HG03095 (cell line): Measurements from ENCODE around the gene SHE.
"Not testable (repeated sequence)": the region's sequence is repeated elsewhere in the genome, so short reads cannot be mapped to it uniquely, and the experiment has no call there.

ENCODE experiments used
- ATAC-seq: cut with Tn5 transposase; IDR thresholded peaks from one replicate; pipeline ENCODE4 v1.9.1; 2021; ENCODE audit warnings: moderate library complexity; ENCODE audit not compliant: unreplicated experiment

The SHE gene

GRCh38 chr1:154517661-154518060 is 15.4 kb upstream of the SHE start:
- ATAC-seq, result no peak

GRCh38 chr1:154514066-154514553 is 11.9 kb upstream of the SHE start:
- no peak for ATAC-seq

GRCh38 chr1:154512760-154513159 is 10.5 kb upstream of the SHE start:
- ATAC-seq, result no peak

GRCh38 chr1:154503898-154504297 is 1.7 kb upstream of the SHE start:
- ATAC-seq, result no peak

- no peak for ATAC-seq
These were observed 518 bp upstream of the SHE start for GRCh38 chr1:154502744-154503115.

GRCh38 chr1:154501423-154502065 is 668 bp downstream of the SHE start:
- ATAC-seq, result no peak

- no peak for ATAC-seq
These were observed 1.7 kb downstream of the SHE start for GRCh38 chr1:154500533-154500932.

GRCh38 chr1:154499446-154499845 is 2.8 kb downstream of the SHE start:
- no peak for ATAC-seq

GRCh38 chr1:154497026-154497806 is 5.0 kb downstream of the SHE start:
- ATAC-seq, result no peak

- ATAC-seq, result no peak
These were observed 5.8 kb downstream of the SHE start for GRCh38 chr1:154496383-154496782.

- ATAC-seq, result no peak
These were observed 6.5 kb downstream of the SHE start for GRCh38 chr1:154495496-154496273.

GRCh38 chr1:154493276-154493675 is 8.9 kb downstream of the SHE start:
- no peak for ATAC-seq

- ATAC-seq, result no peak
These were observed 10.1 kb downstream of the SHE start for GRCh38 chr1:154492115-154492514.

- ATAC-seq, result no peak
These were observed 11.9 kb downstream of the SHE start for GRCh38 chr1:154490317-154490716.

- no peak for ATAC-seq
These were observed 12.4 kb downstream of the SHE start for GRCh38 chr1:154489695-154490274.

GRCh38 chr1:154488922-154489321 is 13.3 kb downstream of the SHE start:
- ATAC-seq, result no peak

GRCh38 chr1:154486756-154487155 is 15.5 kb downstream of the SHE start:
- ATAC-seq, result not testable (repeated sequence)

- no peak for ATAC-seq
These were observed 16.2 kb downstream of the SHE start for GRCh38 chr1:154485910-154486496.

GRCh38 chr1:154485106-154485505 is 17.1 kb downstream of the SHE start:
- no peak for ATAC-seq

GRCh38 chr1:154483941-154484803 is 18.0 kb downstream of the SHE start:
- no peak for ATAC-seq
